ENCODE data around the gene DNMT3A. TPM values are rescaled to one million over a fixed set of nuclear protein-coding genes. Genes with fewer than 3 reads are reported as not detected.

The DNMT3A gene
- total RNA-seq, 1 experiment from 2014 or later, result 8.0 TPM

DNA sequence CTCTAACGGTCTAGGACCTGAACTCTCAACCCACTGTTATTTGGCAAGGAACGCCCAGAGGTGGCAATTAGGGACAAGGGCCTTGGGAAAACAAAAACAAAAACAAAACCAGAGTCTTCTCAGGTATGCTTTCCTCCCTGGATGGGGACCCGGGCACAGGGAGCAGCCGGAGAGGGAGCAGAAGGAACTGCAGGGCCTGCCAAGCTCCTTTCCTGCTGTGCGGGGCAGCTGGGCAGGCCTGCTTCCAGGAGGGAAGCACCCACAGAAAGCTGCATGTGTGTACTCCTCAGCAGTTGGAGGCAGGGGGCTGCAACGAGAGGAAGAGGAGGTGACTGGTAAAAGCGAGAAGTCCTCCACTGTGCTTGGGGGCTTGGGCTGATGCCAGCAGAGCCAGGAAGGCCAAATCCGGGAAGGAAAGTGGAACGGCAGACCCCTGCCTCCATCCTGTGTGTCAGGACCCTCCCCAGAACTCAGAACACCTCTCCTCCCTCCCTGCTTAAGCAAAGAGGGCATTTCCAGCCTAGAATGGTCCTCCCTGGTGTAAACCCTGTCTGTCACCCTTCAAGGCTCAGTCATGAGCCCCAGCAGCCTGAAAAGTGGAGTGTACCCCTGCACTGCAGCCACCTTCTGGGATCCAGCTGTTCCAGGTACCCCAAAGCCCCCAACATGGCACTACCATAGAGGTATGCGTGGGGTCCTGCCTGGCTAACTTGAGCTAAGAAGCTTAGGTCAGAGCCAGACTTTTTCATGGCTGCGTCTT is 56.3 kb downstream of the DNMT3A start:
- TF ChIP-seq, protein P1, sequence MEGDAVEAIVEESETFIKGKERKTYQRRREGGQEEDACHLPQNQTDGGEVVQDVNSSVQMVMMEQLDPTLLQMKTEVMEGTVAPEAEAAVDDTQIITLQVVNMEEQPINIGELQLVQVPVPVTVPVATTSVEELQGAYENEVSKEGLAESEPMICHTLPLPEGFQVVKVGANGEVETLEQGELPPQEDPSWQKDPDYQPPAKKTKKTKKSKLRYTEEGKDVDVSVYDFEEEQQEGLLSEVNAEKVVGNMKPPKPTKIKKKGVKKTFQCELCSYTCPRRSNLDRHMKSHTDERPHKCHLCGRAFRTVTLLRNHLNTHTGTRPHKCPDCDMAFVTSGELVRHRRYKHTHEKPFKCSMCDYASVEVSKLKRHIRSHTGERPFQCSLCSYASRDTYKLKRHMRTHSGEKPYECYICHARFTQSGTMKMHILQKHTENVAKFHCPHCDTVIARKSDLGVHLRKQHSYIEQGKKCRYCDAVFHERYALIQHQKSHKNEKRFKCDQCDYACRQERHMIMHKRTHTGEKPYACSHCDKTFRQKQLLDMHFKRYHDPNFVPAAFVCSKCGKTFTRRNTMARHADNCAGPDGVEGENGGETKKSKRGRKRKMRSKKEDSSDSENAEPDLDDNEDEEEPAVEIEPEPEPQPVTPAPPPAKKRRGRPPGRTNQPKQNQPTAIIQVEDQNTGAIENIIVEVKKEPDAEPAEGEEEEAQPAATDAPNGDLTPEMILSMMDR (IDR thresholded peaks at IDR 0.05; ENCODE audit: unreplicated experiment), result no peak
- no TSS peak for BruUV-seq (replicated peaks)
- intact Hi-C loops (cut with micrococcal nuclease), result no loop called here
- Mint-ChIP-seq H3K27me3 (ENCODE audit: insufficient read depth, unreplicated experiment) (no peaks in the 10 kb centered on the region), H3K4me3 (ENCODE audit: unreplicated experiment) (no peak overlapping the region), H3K27ac (ENCODE audit: low read depth, unreplicated experiment) (peak overlapping the region; percentile 40), H3K36me3 (ENCODE audit: insufficient read depth, unreplicated experiment) (no peaks in the 10 kb centered on the region), H3K9me3 (ENCODE audit: unreplicated experiment) (no peaks in the 10 kb centered on the region), H3K4me1 (ENCODE audit: insufficient read depth, unreplicated experiment) (peaks cover under 1% of the 10 kb centered on the region)
- no peak for DNase-seq (ENCODE audit: unreplicated experiment)
- ChIA-PET POLR2A (no interaction called here), CTCF (interaction anchor here (0.6 to 1.4 kb wide), 4 partner anchors 17 to 41 kb away, joined by 3 to 6 read pairs (median 3); no protein-coding TSS in a partner anchor)

DNA sequence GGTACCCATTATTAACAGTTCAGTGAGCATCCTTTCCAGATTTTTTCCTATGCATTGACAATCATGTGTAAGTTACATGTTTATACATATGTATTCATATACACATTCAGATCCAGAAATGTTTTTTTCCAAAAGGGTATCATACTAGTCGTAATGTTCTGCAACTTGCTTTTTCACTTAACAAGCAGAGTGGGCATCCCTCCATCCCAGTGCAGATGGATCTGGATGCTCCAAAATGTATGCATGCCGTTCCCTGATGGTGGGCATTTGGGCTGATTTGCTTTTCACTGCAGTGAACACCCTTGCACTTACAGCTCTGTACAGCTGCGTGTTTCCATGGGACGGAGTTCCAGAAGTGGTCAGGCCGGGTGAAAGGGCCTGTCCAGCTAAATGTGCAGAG is 57.0 kb downstream of the DNMT3A start:
- no peak for DNase-seq (ENCODE audit: unreplicated experiment)
- TF ChIP-seq, protein P1 (IDR thresholded peaks at IDR 0.05; ENCODE audit: unreplicated experiment), result no peak
- H3K27ac Mint-ChIP-seq (ENCODE audit: low read depth, unreplicated experiment), result no peak overlapping the region
- no peaks in the 10 kb centered on the region for H3K9me3 Mint-ChIP-seq (ENCODE audit: unreplicated experiment)
- peaks cover 8% of the 10 kb centered on the region for H3K4me1 Mint-ChIP-seq (ENCODE audit: insufficient read depth, unreplicated experiment)
- no peaks in the 10 kb centered on the region for H3K36me3 Mint-ChIP-seq (ENCODE audit: insufficient read depth, unreplicated experiment)
- no peak overlapping the region for H3K4me3 Mint-ChIP-seq (ENCODE audit: unreplicated experiment)
- H3K27me3 Mint-ChIP-seq (ENCODE audit: insufficient read depth, unreplicated experiment), result no peaks in the 10 kb centered on the region
- intact Hi-C loops (cut with micrococcal nuclease), result no loop called here
- POLR2A ChIA-PET, result no interaction called here
- CTCF ChIA-PET, result interaction anchor here (0.6 to 0.7 kb wide), 2 partner anchors 23 to 33 kb away, joined by 3 to 6 read pairs; no protein-coding TSS in a partner anchor
- BruUV-seq (replicated peaks), result no TSS peak

DNA sequence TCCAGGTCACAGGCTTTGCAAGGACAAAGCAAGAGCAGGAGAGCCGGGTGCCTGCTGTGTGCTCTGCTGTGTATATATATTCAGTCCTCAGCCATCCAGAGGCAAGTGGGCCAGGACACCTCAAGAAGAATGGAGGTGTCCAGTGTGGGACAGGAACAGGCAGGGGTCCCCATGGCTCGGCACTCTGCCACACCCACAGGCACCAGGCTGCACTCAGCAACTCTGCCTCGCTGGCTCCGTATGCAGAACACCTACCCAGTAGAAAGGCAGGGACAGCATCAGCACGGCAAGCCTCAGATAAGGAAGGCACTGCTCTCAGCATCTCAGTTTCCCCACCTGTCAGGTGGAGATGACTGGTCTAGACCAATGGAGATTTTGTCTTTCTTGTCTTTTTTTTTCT is 57.8 kb downstream of the DNMT3A start:
- H3K36me3 Mint-ChIP-seq (ENCODE audit: insufficient read depth, unreplicated experiment), result no peaks in the 10 kb centered on the region
- TF ChIP-seq, protein P1 (IDR thresholded peaks at IDR 0.05; ENCODE audit: unreplicated experiment), result no peak
- POLR2A ChIA-PET, result no interaction called here
- intact Hi-C loops (cut with micrococcal nuclease), result no loop called here
- H3K27ac Mint-ChIP-seq (ENCODE audit: low read depth, unreplicated experiment), result no peak overlapping the region
- H3K4me1 Mint-ChIP-seq (ENCODE audit: insufficient read depth, unreplicated experiment), result peaks cover 15% of the 10 kb centered on the region
- H3K4me3 Mint-ChIP-seq (ENCODE audit: unreplicated experiment), result no peak overlapping the region
- BruUV-seq (replicated peaks), result no TSS peak
- H3K27me3 Mint-ChIP-seq (ENCODE audit: insufficient read depth, unreplicated experiment), result no peaks in the 10 kb centered on the region
- no peak for DNase-seq (ENCODE audit: unreplicated experiment)
- no peaks in the 10 kb centered on the region for H3K9me3 Mint-ChIP-seq (ENCODE audit: unreplicated experiment)
- CTCF ChIA-PET, result no interaction called here

DNA sequence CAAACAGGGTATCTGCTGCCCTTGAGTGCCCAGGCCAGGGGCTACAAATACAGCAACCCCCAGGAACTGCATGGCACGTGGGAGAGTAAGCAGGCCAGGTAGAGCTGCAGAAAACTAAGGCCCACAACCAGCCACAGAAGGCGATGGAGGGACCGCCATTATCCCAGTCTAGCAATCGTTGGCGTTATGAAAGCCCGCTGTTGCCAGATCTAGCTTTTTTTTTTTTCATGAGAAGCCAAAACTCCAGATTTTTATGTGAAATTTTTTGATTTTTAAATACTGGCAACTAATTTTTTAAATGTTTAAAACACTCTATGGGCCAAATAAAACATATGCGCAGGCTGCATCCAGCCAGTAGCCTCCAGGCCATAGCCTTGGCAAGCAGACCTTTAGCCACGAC is 59.8 kb downstream of the DNMT3A start:
- Mint-ChIP-seq H3K4me1 (ENCODE audit: insufficient read depth, unreplicated experiment) (peaks cover 23% of the 10 kb centered on the region), H3K9me3 (ENCODE audit: unreplicated experiment) (no peaks in the 10 kb centered on the region), H3K4me3 (ENCODE audit: unreplicated experiment) (no peak overlapping the region), H3K27me3 (ENCODE audit: insufficient read depth, unreplicated experiment) (no peaks in the 10 kb centered on the region), H3K36me3 (ENCODE audit: insufficient read depth, unreplicated experiment) (no peaks in the 10 kb centered on the region), H3K27ac (ENCODE audit: low read depth, unreplicated experiment) (no peak overlapping the region)
- ChIA-PET CTCF (no interaction called here), POLR2A (no interaction called here)
- TF ChIP-seq, protein P1 (IDR thresholded peaks at IDR 0.05; ENCODE audit: unreplicated experiment), result no peak
- intact Hi-C loops (cut with micrococcal nuclease), result no loop called here
- BruUV-seq (replicated peaks), result no TSS peak
- DNase-seq (ENCODE audit: unreplicated experiment), result no peak
